NCI-H2029 (cell line): ENCODE measurements around the gene ADARB2.
"Not testable (repeated sequence)": the region's sequence is repeated elsewhere in the genome, so short reads cannot be mapped to it uniquely, and the experiment has no call there.

Experiments
- DNase-seq: peaks from one replicate; lab custom pipeline; 2025; lab: John Stamatoyannopoulos, UW

ADARB2 gene

GRCh38 chr10:1227510-1228402 lies 509.6 kb downstream of the ADARB2 start:
- DNase-seq = no peak

- not testable (repeated sequence) for DNase-seq
Measured at GRCh38 chr10:1226907-1227306, 510.4 kb downstream of the ADARB2 start.

GRCh38 chr10:1219874-1220273 lies 517.5 kb downstream of the ADARB2 start:
- not testable (repeated sequence) for DNase-seq

DNA sequence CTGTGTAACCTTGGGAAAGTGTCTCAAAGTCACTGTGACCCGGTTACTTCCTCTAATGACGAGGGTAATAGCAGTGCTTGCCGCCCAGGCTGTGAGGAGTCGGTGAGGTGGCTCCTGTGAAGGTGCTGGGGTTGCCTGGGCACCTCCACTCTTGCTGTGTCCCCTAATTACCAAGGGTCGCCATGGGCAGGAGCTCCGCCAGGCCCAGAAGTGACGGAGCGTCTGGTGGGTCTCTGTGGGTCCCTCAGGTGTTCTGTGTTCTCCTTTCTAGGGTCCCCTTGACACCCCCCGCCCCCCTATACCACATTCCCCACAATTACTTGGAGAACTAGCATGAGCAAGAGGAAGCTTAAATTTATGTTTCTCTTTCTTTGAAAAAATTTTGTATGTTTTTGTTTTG lies 519.7 kb downstream of the ADARB2 start:
- no peak for DNase-seq

GRCh38 chr10:1217237-1217587 lies 520.1 kb downstream of the ADARB2 start:
- no peak for DNase-seq

- no peak for DNase-seq
Measured at GRCh38 chr10:1216574-1217236, 520.6 kb downstream of the ADARB2 start.

DNA sequence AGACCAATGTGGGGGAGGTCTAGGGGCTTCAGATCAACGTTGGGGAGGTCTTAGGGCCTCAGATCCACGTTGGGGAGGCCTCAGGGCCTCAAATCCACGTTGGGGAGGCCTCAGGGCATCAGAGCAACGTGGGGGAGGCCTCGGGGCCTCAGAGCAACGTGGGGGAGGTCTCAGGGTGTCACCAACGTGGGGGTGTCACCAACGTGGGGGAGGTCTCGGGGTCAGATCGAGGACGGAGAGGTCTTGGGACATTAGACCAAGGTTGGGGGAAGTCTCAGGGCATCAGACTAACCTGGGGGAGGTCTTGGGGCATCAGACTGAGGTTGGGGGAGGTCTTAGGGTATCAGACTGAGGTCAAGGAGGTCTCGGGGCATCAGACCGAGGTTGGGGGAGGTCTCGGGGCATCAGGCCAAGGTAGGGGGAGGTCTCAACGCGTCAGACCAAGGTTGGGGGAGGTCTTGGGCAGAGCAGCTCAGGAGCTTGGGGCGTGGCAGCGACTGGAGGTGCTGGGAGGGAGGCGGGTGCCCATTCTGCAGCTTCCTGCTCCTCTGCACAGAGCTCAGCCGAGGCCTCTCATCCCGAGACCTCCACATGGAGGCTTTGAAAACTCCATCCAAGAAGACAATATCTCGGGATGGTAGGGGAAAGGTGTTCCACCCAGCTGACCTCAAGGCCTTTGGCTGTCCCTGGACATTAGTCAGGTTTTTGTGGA lies 521.3 kb downstream of the ADARB2 start:
- DNase-seq = no peak

DNA sequence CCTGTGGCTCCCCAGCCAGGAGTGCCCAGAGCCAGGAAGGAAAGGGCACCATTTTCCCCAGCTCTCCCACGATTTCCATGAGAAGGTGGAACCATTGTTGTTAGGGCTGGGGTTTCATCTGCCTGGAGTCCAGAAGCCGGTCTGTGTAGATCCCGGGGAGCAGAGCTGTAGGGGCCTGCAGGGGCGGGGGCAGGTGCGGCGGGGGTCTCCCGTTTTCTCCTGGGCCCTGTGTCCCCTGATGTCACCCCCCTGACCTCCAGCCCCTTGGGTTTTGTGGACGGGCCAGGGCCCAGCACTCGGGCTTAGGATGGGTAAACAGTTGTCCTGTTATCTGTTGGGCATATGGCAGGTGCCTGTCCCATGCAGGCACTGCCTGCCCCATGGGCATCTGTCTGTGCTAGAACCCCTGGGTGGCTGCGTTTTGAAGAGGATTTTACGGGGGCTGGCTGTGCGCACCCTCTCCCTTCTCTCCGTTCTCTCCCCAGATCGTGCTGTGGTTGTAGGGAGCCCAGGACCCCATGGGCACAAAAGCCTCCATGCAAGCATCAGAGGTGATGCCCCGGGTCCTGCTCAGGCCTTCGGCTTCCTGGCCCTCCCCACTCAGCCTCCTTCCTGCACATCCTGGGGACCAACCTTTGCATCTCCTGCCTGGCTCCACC lies 522.3 kb downstream of the ADARB2 start:
- DNase-seq = no peak

DNA sequence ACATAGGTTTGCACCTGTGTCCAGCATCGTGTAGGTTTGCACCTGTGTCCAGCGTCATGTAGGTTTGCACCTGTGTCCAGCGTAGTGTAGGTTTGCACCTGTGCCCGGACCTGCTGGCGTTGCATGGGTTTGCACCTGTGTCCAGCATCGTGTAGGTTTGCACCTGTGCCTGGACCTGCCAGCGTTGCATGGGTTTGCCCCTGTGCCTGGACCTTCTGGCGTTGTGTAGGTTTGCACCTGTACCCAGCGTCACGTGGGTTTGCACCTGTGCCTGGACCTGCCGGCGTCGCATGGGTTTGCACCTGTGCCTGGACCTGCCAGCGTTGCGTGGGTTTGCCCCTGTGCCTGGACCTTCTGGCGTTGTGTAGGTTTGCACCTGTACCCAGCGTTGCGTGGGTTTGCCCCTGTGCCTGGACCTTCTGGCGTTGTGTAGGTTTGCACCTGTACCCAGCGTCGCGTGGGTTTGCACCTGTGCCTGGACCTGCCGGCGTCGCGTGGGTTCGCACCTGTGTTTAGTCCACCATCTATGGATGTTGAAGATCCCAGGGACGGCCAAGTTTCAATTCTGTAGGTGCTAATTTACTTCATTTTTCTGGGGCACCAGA lies 523.2 kb downstream of the ADARB2 start:
- DNase-seq = no peak

GRCh38 chr10:1213252-1214070 lies 523.9 kb downstream of the ADARB2 start:
- DNase-seq = no peak

- no peak for DNase-seq
Measured at GRCh38 chr10:1212571-1213141, 524.7 kb downstream of the ADARB2 start.

GRCh38 chr10:1211844-1212570 lies 525.3 kb downstream of the ADARB2 start:
- DNase-seq = no peak

DNA sequence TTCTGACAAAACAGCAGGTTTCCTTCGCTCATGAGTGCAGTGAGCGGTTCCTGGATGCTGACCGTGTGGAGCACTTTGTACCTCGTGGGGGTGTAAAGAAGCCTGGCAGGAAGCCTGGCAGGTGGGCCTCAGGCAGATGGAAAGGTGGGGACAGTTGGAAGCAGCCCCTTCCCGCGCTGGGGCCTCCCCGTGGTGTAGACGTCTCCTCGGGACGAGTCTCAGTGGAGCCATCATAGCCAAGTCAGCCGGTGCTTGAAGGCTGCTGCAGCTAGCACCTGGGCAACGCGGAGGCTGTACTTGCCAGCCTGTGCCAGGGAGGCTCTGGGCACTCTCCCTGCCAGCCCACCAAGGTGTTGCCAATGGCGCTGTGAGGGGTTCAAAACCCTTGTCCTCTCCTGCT lies 526.7 kb downstream of the ADARB2 start:
- DNase-seq = no peak

DNA sequence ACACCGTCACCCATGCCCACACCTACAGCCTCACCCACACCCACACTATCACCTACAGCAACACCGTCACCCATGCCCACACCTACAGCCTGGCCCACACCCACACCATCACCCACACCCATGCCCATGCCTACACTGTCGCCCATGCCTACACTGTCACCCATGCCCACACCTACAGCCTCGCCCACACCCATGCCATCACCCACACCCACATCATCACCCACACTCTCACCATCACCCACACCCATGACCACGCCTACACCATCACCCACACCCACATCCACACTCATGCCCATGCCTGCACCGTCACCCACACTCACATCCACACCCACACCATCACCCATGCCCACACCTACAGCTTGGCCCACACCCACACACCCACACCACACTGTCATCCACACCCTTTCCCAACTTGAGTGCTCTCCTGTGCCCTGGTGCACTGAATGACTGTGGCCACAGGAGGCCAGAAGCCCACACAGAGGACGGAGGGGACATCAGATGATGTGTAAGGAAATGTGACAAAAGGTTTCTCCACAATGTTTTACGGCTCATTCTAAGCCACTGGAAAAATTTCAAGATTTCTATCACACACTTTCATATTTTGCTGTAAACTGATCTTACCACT lies 527.9 kb downstream of the ADARB2 start:
- DNase-seq = no peak

- no peak for DNase-seq
Measured at GRCh38 chr10:1208366-1209311, 528.7 kb downstream of the ADARB2 start.

GRCh38 chr10:1206601-1207000 lies 530.7 kb downstream of the ADARB2 start:
- DNase-seq = no peak

DNA sequence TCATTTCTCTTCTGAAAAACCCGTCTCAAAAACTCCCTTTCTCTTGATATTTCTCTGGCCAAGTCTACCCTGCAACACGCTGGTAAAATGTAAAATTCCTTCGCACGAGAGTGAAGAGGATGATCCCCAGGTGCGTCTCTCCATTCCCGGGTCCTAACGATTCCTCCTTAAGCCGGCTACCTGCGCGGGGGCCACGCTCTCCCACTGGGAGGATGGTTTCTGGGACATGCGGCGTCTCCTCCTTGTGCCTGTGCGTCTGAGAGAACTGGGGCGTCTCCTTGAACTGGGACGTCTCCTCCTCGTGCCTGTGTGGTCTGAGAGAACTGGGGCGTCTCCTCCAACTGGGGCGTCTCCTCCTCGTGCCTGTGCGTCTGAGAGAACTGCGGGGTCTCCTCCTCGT lies 531.2 kb downstream of the ADARB2 start:
- DNase-seq = no peak

DNA sequence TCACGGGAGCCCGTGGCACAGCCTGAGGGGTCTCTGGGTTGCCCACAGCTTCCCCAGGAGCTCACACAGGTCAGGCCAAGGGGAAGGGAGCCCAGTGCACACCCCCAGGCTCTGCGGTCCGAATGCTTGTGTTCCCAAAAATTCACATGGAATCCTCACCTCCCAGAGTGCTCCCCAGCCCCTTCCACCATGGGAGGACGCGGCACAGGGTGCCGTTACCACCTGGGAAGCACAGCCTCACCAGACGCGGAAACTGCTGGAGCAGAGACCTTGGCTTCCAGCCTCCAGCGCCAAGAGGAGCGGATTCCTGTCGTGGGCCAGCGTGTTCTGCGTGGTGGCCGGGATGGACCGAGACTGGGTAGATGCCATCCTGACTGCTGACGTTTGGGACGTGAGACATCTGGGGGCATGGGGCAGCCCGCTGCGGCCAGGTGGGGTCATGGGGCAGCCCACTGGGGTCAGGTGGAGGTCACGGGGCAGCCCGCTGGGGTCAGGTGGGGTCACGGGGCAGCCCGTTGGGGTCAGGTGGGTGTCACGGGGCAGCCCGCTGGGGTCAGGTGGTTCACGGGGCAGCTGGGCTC lies 531.8 kb downstream of the ADARB2 start:
- DNase-seq = no peak
